Inflammatory macrophage treated with lipopolysaccharide for 4 hours (primary cell): ENCODE data around the gene CAPN9.
"Not testable (repeated sequence)": the region's sequence is repeated elsewhere in the genome, so short reads cannot be mapped to it uniquely, and the experiment has no call there.

Experiments used
- DNase-seq: peaks from one replicate; pipeline ENCODE4 v3.0.0-alpha.2; 2020

CAPN9 gene

GRCh38 chr1:230749150-230749549, 2.0 kb downstream of the CAPN9 start:
- peak; percentile 82 for DNase-seq

- DNase-seq = no peak
Measured at GRCh38 chr1:230749635-230750034, 2.4 kb downstream of the CAPN9 start.

GRCh38 chr1:230750576-230750975, 3.4 kb downstream of the CAPN9 start:
- no peak for DNase-seq

- DNase-seq = no peak
Measured at GRCh38 chr1:230750986-230751625, 3.9 kb downstream of the CAPN9 start.

- no peak for DNase-seq
Measured at GRCh38 chr1:230752407-230752806, 5.2 kb downstream of the CAPN9 start.

GRCh38 chr1:230753191-230753585, 6.0 kb downstream of the CAPN9 start:
- no peak for DNase-seq

GRCh38 chr1:230753586-230754251, 6.5 kb downstream of the CAPN9 start:
- no peak for DNase-seq

GRCh38 chr1:230754796-230755195, 7.6 kb downstream of the CAPN9 start:
- DNase-seq = no peak

GRCh38 chr1:230757856-230758708, 10.9 kb downstream of the CAPN9 start:
- no peak for DNase-seq

- no peak for DNase-seq
Measured at GRCh38 chr1:230758709-230759368, 11.7 kb downstream of the CAPN9 start.

- DNase-seq = no peak
Measured at GRCh38 chr1:230759369-230760065, 12.3 kb downstream of the CAPN9 start.

GRCh38 chr1:230760360-230760827, 13.2 kb downstream of the CAPN9 start:
- DNase-seq = no peak

GRCh38 chr1:230761443-230762167, 14.4 kb downstream of the CAPN9 start:
- DNase-seq = no peak

GRCh38 chr1:230763927-230764591, 16.9 kb downstream of the CAPN9 start:
- no peak for DNase-seq

- DNase-seq = no peak
Measured at GRCh38 chr1:230766318-230766717, 19.1 kb downstream of the CAPN9 start.

- DNase-seq = not testable (repeated sequence)
Measured at GRCh38 chr1:230767859-230768612, 20.8 kb downstream of the CAPN9 start.

GRCh38 chr1:230768903-230769570, 21.8 kb downstream of the CAPN9 start:
- no peak for DNase-seq

- DNase-seq = no peak
Measured at GRCh38 chr1:230770317-230770716, 23.1 kb downstream of the CAPN9 start.

GRCh38 chr1:230771773-230772354, 24.7 kb downstream of the CAPN9 start:
- DNase-seq = no peak
